ENCODE data around the gene TLCD2. TPM values are rescaled to one million over a fixed set of nuclear protein-coding genes. Genes with fewer than 3 reads are reported as not detected.

The TLCD2 gene
- total RNA-seq, 4 donors from 2014 or later = 0.88 to 8.0 (median 5.4) TPM

DNA sequence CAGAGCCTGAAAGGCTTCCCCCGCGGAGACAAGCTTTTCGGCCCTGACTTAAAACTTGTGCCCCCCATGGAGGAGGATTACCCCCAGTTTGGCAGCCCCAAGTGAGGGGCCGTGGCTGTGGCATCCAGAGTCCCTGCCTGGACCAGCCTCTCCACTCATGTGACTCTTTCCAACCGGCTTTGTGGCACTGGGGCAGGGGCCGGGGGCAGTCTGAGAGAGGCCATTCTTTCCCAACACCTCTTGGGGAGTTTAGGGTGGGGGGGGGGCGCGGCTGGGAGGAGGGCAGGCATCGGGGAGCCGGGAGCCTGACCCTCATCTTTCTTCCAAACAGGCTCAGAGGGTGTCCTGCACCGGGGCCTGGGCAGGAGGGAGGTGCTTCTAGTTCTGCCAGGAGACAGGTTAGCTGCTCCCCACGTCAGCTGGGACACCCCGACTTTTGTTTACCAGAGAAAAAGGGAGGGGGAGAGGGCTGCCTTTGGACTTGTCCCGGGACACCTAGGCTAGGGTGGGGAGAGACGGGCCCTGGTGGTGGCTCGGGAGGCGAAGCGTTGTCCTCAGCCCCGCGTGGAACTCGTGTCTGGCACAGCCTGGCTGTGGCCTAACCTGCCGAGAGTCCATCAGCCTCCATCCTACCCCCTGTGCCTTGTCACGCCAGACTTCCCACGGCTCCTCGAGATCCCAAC lies 44.4 kb upstream of the TLCD2 start:
- no peak for DNase-seq
- intact Hi-C loops (cut with DNase I; ENCODE audit: low total_unique reads) = no loop called here
- peaks cover 0 to 6% of the 10 kb centered on the region in 2 donors for H3K4me1 ChIP-seq
- H3K36me3 ChIP-seq = no peaks in the 10 kb centered on the region
- H3K9me3 ChIP-seq = no peaks in the 10 kb centered on the region
- H3K4me3 ChIP-seq = no peak overlapping the region
- TF ChIP-seq, protein P1, sequence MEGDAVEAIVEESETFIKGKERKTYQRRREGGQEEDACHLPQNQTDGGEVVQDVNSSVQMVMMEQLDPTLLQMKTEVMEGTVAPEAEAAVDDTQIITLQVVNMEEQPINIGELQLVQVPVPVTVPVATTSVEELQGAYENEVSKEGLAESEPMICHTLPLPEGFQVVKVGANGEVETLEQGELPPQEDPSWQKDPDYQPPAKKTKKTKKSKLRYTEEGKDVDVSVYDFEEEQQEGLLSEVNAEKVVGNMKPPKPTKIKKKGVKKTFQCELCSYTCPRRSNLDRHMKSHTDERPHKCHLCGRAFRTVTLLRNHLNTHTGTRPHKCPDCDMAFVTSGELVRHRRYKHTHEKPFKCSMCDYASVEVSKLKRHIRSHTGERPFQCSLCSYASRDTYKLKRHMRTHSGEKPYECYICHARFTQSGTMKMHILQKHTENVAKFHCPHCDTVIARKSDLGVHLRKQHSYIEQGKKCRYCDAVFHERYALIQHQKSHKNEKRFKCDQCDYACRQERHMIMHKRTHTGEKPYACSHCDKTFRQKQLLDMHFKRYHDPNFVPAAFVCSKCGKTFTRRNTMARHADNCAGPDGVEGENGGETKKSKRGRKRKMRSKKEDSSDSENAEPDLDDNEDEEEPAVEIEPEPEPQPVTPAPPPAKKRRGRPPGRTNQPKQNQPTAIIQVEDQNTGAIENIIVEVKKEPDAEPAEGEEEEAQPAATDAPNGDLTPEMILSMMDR (IDR thresholded peaks at IDR 0.05) = no peak
- no peak for TF ChIP-seq POLR2A (IDR thresholded peaks at IDR 0.05)
- H3K27me3 ChIP-seq = no peaks in the 10 kb centered on the region
- peak overlapping the region in 1 of 2 donors; percentile 32 for H3K27ac ChIP-seq

DNA sequence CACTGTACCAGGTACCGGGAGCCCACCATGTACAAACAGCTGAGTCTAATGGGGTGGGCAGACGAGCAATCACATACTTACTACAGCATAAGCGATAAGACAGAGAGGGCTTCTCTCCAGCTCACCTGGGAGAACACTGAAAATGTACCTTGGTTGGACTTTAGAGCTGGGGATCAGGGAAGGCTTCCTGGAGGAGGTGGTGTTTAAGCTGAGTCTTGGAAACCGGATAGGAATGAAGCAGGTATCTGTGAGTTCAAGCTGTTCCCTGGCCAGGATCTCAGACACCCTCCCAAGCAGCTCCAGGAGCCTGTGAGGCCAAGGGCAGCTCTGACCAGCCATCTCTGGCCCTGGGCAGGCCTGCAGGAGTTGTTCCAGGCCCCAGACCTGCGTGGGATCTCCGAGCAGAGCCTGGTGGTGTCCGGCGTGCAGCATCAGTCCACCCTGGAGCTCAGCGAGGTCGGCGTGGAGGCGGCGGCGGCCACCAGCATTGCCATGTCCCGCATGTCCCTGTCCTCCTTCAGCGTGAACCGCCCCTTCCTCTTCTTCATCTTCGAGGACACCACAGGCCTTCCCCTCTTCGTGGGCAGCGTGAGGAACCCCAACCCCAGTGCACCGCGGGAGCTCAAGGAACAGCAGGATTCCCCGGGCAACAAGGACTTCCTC lies 43.7 kb upstream of the TLCD2 start:
- TF ChIP-seq, protein P1 (IDR thresholded peaks at IDR 0.05) = no peak
- TF ChIP-seq POLR2A (IDR thresholded peaks at IDR 0.05) = no peak
- Histone ChIP-seq H3K27ac (no peak overlapping the region), H3K27me3 (no peaks in the 10 kb centered on the region), H3K4me1 (peaks cover 0 to 6% of the 10 kb centered on the region in 2 donors), H3K36me3 (no peaks in the 10 kb centered on the region), H3K9me3 (no peaks in the 10 kb centered on the region), H3K4me3 (no peak overlapping the region)
- no peak for DNase-seq
- intact Hi-C loops (cut with DNase I; ENCODE audit: low total_unique reads) = no loop called here

DNA sequence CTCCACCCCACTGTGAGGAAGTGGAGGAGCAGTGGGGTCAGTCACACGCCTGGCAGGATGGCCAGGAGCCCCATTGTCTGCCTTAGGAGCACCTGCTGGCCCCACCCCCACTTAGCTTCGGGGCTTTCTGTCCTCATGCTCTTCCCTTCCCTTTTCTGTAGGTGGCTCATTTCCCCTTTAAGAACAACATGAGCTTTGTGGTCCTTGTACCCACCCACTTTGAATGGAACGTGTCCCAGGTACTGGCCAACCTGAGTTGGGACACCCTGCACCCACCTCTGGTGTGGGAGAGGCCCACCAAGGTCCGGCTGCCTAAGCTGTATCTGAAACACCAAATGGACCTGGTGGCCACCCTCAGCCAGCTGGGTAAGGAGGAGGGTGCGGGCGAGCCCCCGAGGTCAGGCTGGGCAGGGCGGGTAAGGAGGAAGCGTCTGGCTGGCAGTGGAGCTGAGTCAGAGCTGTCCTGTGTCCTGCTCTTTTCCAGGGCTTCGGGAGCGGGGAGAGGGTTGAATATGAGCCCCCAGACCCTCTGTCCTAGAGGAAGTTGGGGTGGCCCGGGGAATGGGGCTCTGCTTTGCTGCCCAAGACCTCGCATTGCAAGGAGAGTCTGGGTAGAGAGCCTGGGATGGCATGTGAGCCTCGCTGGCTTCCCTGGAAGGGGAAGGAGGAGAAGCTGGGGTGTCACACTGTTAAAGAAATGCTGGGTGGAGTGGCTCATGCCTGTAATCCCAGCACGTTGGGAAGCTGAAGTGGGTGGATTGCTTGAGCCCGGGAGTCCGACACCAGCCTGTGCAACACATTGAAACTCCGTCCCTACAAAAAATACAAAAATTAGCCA lies 42.5 kb upstream of the TLCD2 start:
- no peak overlapping the region for H3K4me3 ChIP-seq
- H3K27ac ChIP-seq = peak overlapping the region in 1 of 2 donors; percentile 52
- H3K36me3 ChIP-seq = no peaks in the 10 kb centered on the region
- H3K4me1 ChIP-seq = peaks cover 0 to 6% of the 10 kb centered on the region in 2 donors
- H3K27me3 ChIP-seq = no peaks in the 10 kb centered on the region
- DNase-seq = no peak
- no peaks in the 10 kb centered on the region for H3K9me3 ChIP-seq
- intact Hi-C loops (cut with DNase I; ENCODE audit: low total_unique reads) = no loop called here
- TF ChIP-seq, protein P1 (IDR thresholded peaks at IDR 0.05) = no peak
- TF ChIP-seq POLR2A (IDR thresholded peaks at IDR 0.05) = no peak

DNA sequence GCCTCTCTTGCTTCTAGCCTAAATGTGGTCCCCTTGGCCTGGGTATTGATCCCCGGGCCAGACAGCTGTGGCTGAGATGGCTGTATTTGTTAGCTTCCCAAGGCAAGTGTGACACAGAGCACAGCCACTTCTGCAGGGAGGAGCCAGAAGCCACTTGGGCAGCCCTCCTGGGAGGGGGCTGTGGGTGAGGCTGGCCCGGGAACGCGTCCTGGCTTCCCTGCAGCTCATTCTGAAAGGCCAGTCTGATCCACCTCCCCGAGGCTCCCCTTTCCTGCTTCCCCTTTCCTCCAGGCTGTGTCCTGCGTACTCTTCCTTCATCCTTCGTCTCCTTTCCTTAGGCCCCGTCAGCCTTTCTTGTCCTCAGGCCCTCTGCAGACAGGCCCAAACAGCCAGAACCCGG lies 40.5 kb upstream of the TLCD2 start:
- intact Hi-C loops (cut with DNase I; ENCODE audit: low total_unique reads) = no loop called here
- H3K4me3 ChIP-seq = no peak overlapping the region
- H3K9me3 ChIP-seq = no peaks in the 10 kb centered on the region
- H3K27ac ChIP-seq = no peak overlapping the region
- TF ChIP-seq POLR2A (IDR thresholded peaks at IDR 0.05) = no peak
- TF ChIP-seq, protein P1 (IDR thresholded peaks at IDR 0.05) = no peak
- peaks cover 0 to 5% of the 10 kb centered on the region in 2 donors for H3K4me1 ChIP-seq
- DNase-seq = no peak
- no peaks in the 10 kb centered on the region for H3K36me3 ChIP-seq
- no peaks in the 10 kb centered on the region for H3K27me3 ChIP-seq
